GM18520 (cell line): ENCODE measurements around the gene CFAP90.

Source experiments
- ATAC-seq: cut with Tn5 transposase; IDR thresholded peaks from one replicate; pipeline ENCODE4 v1.9.1; 2021; ENCODE audit not compliant: unreplicated experiment

Gene CFAP90

DNA sequence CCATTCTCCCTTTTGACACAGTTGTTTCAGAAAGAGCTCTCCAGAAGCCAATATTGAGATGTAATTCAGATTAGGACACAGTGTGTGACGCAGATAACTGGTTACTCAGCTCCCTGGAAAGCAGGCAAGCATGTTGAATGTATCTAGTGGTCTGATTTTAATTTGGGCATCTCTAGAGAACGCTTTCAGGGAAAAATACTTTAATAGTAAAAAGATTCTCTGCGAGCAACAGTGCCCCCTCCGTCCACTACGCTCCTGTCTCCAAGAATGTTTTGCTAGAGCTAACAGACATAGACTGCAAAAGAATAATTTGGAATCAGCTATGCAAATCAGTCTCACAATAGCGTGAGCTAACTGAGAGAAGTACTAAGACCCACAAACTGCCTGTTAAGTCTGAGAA lies 23.3 kb downstream of the CFAP90 start:
- ATAC-seq: no peak

DNA sequence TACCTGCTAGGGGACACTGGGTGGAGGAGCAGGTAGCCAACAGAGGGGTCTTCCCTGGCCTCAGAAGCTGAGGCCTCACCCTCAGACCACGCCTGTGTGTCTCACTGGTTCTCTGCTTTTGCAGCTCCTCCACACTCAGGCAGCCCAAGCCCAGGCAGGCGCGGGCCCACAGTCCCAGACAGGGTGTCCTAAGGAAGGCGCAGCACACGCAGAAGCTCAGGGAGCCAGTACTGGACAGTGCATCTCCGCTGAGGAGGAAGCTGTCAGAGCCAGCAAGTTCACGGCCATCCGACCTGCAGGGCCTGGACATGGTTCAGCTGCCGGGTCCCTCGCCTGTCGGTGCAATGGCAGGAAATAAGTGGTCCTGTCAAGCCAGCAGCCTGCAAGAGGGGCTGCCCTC lies 25.3 kb downstream of the CFAP90 start:
- ATAC-seq: no peak

DNA sequence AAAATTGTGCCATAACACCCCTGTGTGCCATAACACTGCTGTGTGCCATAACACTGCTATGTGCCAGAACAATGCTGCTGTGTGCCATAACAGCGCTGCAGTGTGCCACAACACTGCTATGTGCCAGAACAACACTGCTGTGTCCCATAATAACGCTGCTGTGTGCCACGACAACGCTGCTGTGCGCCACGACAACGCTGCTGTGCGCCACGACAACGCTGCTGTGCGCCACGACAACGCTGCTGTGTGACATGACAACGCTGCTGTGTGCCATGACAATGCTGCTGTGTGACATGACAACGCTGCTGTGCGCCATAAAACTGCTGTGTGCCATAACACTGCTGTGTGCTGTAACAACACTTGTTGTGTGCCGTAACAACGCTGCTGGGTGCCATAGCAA lies 25.9 kb downstream of the CFAP90 start:
- no peak for ATAC-seq

DNA sequence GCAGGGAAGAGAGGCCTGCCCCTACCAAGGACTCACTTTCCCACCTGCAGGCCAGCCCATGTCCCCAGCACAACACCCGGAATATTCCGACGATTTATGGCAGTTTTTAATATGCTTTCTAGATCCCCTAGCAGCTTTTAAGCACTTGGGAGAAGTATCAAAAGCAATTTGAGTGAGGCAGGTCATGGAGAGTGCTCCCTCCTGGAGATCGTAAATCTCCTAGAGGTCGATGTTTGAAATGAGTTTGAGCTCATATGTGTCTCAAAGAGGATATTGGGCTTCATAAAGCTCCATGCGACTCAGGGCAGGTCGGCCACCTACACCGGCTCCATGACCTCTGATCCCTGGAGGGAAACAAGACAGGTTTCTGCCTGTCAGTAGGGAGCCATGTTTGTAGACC lies 27.3 kb downstream of the CFAP90 start:
- ATAC-seq: no peak

DNA sequence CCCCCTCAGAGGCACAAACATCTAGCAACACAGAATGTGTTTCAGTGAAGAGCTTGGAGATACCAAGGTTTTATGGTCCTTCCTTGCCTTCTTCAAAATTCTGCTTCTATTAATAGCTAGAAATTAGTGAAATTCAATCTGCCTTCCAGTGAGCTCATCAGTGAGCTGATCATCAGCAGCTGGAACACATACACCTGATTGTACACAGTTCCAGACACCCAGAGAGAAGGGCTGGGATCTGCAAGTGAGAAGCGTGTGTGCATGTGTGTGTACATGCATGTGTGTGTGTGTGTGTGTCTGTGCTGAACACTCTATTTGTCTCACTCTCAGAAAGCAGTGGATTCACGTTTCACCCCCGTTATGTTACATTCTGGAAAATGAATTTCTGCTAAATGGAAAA lies 28.5 kb downstream of the CFAP90 start:
- no peak for ATAC-seq

DNA sequence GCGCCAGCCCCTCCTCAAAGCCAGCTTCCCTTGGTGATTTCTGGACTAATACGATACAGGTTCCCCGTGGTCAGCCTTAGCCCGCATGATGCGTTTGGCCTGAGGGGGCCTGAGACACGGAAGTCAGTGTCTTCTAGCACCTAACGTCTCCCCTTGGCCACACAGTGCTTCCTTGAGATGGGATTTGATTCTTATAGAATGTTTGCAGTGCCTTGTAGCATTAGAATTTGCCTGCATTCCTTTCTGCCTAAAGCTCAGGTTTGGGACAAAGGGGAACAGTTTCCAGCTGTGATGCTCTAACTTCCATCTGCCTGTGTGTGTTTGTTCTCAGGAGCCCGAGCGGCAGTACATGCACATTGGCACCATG lies 34.4 kb downstream of the CFAP90 start:
- ATAC-seq: no peak

DNA sequence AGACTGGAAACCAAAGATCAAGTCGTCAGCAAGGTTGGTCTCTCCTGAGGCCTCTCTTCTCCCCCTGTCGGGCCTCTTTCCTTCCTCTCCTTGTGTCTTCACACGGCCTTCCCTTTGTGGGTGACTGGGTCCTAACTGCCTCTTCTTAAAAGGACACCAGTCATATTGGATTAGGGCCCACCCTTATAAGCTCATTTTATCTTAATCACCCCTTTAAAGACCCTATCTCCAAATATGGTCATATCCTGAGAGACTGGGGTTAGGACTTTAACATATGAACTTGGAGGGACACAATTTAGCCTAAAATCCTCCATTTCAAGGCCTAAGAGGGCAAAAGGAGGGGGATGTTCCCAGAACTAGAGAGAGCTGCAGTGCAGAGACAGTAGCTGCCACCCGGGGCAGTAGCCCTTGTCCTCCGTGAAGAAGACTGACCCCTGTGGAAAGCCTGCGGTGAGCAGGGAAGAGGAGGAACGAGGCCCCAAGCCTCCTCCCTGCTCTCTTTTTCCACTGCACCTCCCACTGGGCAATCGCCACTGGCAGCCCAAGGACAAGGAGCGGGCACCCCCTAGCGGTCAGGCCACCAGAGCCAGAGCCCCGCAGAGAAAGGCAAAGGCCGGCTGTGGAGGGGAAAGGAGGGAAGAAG lies 34.9 kb downstream of the CFAP90 start:
- no peak for ATAC-seq

DNA sequence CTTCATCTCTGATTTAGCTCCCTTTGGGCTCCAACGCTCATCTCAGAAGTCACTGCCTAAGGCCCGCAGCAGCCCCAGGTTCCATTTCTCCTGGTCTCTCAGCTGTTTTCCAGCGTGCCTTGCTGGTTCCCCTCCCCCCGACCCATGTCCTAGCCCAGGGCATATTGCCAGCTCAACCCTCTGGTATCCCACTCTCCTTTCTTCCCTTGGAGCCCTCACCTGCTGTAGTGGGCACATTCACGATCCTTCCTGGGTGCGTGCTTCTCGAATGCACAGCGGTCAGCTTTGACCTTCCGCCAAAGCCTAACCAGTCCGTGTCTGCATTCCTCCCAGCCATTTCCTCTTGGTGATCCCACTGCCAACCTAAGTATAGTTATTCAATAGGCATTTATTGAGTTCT lies 36.1 kb downstream of the CFAP90 start:
- ATAC-seq: no peak

DNA sequence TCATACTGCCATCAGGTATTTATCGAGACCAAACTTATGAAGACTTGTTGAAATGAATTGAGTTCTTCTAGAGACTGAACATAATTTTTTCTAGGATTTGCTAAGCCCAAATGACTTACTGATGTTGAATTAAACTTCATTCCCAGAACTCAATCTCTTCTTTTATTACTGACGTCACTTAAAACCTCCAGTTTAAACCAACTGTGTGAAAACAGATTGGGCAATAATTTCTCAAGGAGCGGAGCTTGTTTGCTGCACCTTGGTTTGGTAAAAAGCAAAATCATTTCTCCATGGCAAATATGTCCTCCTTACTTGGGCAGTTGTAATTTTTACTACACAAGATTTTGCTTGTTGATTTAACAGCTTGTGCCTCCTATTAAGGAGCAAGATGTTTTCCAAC lies 37.4 kb downstream of the CFAP90 start:
- no peak for ATAC-seq

DNA sequence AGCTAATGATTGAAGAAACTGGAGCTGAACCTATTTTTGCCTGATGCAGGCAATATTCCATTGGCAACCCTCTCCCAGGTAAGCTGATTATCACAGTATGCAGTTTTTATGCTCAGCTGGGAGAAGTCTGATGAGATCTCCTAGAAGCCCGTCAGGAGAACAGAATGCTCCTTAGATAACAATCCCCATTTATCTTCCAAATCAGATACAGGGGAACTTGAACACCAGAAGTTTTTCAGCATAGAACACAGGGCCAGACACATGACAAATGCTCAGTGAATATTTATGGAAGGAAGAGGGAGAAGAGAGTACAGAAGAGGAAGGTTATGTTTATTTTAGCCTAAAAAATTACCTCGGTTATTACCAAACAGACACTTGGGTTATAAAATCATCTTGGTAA lies 37.9 kb downstream of the CFAP90 start:
- no peak for ATAC-seq

DNA sequence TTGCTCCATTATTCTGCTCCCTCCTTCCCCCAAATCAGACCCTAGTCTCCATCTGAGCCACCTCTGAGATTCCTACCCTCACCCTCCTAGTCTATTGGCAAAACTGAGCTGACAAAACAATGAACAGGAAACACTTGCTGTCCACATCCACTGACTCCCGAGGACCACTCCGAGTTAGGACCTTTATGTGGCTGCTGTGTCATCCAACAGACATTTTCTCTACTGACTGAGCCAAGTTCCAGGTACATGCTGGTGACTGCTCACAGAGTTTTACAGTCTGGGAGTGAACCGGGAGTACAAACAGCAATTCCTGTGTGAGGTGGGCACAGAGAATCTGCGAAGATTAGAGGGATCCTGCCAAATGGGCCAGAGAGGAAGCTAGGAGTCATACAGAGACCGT lies 39.2 kb downstream of the CFAP90 start:
- ATAC-seq: no peak

DNA sequence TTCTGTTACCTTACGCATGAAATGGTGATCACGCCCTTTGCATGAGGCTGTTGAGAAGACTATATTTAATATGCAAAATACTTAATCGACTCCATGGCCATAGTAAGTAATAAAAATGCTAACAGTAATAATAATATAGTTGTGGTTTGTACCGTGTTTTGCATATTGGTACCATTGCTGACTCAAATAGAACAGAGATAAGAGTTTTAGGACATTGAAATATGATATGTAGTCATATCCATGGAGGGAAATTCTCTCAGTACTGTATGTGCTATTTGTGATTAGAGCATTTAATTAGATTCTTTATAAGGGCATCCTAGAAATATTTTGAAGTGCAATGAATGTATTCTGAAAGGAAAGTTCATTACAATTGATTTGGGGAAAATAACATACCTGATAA lies 41.9 kb downstream of the CFAP90 start:
- no peak for ATAC-seq

DNA sequence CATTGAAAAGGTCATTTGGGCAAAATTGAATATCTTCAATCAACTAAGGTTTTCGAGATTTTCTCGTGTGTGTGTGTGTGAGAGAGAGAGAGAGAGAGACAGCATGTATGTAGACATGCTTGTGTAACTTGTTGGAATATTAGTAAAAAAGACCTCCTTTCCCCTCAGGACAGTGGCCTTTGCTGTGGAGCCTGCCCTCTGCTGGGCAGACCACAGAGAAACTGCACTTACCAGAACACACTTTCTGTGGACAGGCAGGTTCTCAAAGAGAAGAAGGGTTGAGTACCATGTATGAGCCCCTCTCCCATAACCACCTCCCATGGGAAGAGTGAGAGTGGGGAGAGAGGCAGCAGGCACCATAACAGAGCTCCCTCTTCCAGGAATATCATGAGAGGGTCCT lies 45.6 kb downstream of the CFAP90 start:
- no peak for ATAC-seq

DNA sequence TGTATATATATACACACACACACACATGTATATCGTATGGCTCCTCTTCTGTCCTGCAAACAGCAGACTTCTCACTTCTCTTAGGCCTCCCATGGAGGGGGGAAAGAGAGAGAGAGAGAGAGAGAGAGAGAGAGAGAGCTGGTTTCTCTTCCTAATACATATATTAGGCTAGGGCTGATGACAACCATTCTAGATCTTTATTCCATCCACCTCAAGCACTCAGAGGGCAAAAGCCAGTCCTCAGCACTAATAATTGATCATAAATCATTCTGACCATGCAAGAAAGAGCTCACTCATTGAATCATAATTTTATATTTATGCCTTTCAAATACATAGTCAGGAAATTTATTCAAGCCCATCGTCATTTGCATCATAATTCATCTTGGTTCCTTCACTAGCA lies 47.0 kb downstream of the CFAP90 start:
- ATAC-seq: no peak

DNA sequence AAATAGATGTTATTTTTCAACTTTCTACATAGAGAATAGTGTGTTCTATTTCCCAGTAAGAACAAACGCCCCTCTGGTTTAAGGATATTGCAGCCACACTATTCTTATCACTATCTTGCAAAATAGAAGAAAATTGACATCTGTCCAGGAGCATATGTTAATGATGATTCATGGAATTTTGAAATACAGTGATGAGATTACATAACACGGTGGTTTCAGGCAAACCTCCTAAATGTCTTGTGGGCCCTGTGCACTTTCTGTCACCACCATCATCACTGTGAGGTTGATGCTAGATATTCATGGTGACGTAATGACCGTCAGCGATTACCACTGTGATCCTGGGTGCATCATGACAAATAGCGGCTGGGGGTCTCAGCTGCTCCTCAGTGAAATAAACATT lies 48.1 kb downstream of the CFAP90 start:
- ATAC-seq: no peak

DNA sequence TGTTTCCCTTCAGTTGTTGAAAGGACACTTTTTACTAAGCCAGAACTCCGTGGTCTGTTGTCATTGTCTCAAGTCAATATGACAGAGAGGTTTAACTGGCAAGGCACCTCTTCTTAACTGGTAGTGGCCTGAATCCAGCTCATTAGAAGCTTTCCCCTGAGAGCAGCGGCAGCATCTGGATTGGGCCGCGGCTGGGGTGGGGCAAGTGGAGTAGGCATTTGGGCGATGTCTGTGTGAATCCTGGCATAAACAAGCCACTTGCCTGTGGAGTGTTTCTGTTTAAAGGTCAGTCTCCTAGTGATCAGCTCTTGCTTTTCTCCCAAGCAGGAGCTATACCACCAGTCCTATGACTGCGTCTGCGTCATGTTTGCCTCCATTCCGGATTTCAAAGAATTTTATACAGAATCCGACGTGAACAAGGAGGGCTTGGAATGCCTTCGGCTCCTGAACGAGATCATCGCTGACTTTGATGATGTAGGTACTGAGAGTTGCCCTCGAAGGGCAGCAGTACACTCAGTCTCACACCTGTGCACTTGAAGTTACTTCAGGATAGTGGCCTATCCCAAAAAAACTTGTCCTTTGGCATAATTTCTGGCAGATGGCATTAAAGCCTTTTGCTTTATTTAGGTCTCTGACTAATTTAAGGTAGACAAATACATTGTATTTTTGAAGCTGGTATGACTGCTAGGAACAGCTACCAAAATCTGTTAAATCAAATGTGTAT lies 48.9 kb downstream of the CFAP90 start:
- no peak for ATAC-seq

DNA sequence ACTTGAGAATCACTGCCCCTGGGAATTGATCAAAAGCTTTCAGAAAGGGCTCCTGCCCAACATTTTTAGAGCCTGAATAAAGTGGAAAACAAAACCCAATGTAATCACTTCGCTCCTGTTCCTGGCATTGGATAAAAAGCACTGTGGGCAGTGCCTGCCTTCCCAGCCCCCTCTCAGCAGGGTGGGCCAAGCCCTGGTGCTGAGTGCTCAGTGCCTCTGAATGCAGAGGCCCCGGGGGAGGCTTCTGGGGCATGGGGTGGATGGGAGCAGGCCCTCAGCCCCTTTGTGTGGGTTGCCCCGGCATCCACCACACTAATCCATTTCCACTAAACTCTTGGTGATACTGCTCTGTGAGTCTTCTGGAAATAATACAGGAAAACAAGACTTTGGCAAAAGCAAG lies 55.6 kb downstream of the CFAP90 start:
- ATAC-seq: no peak

DNA sequence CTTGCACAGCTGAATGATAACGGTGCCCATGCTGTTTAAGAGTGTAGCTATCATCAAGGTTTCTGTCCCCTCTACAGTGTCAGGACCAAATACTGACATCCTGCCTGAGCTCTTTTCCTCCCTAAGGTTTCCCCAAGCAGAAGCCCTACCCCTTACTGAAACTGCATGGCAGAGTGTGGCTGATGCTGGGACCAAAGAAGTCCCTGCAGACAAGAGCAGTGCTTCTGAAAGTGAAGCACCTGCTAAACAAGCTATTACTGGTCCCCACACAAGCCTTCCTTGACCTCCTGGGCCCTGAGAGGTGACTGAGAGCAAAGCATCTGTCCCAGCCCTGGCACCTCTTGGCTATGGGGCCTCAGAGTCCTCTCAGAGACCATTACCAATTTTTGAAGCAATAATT lies 56.1 kb downstream of the CFAP90 start:
- ATAC-seq: peak; percentile 24

DNA sequence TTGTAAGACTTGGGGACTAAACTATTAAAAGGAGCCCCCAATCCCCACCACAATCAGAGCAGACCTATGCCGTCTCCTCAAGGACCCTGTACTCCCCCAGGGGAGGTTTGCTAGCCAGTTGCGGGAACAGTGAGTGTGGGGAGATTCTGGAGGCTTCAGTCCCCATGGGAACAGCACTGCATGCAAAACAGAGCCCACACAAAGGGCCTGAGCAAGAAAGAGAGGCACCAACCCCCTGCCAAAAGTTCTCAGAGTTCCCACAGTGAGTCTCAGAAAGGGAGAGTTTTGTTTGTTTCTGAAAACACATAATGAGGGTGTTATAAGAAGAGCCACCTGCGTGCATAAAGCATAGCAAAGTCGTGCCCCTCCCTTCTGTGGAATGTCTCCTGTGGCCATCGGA lies 56.6 kb downstream of the CFAP90 start:
- ATAC-seq: peak; percentile 74

DNA sequence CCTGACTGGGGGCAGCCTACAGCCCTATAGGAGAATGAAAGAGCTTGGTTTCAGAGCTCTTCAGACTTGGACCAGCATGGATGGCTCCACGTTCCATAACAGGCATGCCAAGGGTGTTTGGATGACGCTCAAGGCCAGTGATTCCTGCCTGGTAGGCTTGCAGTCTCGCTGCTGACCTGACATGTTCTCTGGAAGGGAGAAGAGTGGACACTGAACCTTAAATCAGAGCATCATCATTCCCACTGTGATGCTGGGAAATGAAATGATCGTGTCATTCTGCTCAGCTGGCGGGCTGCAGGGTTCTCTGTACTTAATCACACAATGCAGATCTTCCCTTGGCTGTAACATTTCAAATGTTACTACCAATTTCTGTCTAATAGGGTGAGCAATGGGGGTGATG lies 57.0 kb downstream of the CFAP90 start:
- no peak for ATAC-seq

DNA sequence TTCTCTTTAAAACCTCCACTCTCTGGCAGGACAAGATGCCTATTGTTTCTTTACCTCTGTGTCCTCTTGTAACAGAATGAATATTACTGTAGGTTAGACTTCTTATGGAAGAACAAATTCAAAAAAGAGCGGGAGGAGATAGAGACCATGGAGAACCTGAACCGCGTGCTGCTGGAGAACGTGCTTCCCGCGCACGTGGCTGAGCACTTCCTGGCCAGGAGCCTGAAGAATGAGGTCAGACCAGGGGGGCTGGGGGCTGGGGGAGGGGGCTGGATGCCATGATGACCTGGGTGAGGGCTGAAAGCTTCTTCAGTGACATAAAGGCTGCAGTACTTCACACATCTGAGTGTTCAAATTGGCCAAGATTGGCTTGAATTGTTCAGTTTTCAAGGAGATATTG lies 61.4 kb downstream of the CFAP90 start:
- no peak for ATAC-seq

DNA sequence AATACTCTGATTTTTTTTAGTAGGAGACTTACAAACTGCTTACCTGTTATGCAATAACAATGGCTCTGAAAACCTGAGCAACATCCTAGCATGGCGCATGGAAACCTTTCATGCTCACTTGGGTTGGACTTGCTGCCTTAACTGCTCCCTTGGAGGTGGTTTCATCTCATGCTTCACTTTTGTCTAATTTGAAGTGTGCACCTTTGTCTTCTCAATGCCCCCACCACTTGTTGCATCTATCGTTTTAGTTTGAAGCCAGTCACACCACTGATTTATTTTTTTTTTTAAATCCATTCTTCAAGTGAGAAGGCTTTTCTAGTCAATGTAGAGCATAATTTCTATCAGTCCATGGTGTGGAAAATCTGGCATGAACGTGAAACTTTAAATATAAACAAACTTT lies 63.2 kb downstream of the CFAP90 start:
- ATAC-seq: no peak
